Stimulated activated effector memory CD8-positive, alpha-beta T cell treated with anti-CD3 and anti-CD28 coated beads, Interleukin-12 subunit alpha, Interleukin-12 subunit beta, amount 100 ng/mL, for 72 hours (primary cell): ENCODE measurements around the gene ZNF695.
A peak's percentile ranks its signal among the peaks of the same experiment; 100 is the strongest.

ENCODE experiments used
- ATAC-seq: fragments of 150-1000 bp; cut with Tn5 transposase; 2 replicates; pipeline ENCODE4 v1.10.0; 2021
- DNase-seq, 2 donors: peaks; one replicate each; pipeline ENCODE4 v3.0.0; 2021 to 2022; ENCODE audit warnings: low spot score in 2 of 2
- H3K27ac Mint-ChIP-seq: one replicate; pipeline ENCODE4 v1.8.0; 2022; ENCODE audit warnings: mild to moderate bottlenecking, mixed read lengths
- H3K36me3 Mint-ChIP-seq: one replicate; pipeline ENCODE4 v1.8.0; 2022; ENCODE audit warnings: mild to moderate bottlenecking, mixed read lengths
- H3K4me1 Mint-ChIP-seq: one replicate; pipeline ENCODE4 v1.8.0; 2022; ENCODE audit warnings: mixed read lengths
- H3K4me3 Mint-ChIP-seq: one replicate; pipeline ENCODE4 v1.8.0; 2022; ENCODE audit warnings: mild to moderate bottlenecking, mixed read lengths
- H3K9me3 Mint-ChIP-seq: one replicate; pipeline ENCODE4 v1.8.0; 2022; ENCODE audit warnings: mixed read lengths

Gene ZNF695

DNA sequence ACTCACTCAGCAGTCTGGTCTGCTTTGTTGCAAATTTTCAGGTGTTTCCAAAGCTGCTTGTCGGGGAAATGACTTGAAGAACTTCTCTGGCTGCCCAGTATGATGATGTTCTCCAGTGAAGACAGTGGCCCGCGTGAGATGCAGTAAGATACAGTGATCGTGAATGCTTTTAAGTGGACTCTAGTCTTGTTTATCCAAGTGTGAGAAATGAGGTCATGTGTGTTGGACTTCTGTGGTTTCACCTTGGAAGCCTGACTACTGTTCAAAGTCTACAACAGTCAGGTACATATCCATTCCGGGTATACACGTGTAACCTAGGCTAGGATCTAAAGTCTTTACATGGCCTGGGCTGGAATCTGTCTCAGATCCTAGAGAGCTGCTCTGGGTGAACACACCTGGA, 29.1 kb downstream of the ZNF695 start:
- Mint-ChIP-seq H3K9me3 (peaks cover 13% of the 10 kb centered on the region), H3K4me1 (no peaks in the 10 kb centered on the region), H3K36me3 (no peaks in the 10 kb centered on the region), H3K27ac (no peak overlapping the region), H3K4me3 (no peak overlapping the region)
- ATAC-seq (no peak), DNase-seq (no peak)

DNA sequence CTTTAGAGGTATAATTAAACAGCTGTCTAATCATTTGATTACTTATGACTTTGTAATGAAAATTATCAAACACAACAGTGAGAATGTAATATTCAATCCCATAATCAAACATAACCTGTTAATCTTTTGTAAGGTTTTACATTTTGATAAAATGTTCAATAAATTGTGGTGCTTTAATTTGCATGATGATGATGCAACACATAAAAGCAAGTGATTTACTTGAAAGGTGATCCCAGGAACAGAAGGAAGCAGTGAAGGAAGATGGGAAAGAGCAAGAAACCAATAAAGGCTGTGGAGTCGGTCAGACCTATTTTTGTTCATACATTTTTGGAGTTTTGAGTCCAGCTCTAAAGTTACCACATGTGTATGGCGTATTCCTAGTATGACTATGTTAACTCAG, 29.6 kb downstream of the ZNF695 start:
- DNase-seq (no peak), ATAC-seq (no peak)
- no peaks in the 10 kb centered on the region for H3K36me3 Mint-ChIP-seq
- peaks cover 12% of the 10 kb centered on the region for H3K9me3 Mint-ChIP-seq
- H3K27ac Mint-ChIP-seq, result no peak overlapping the region
- no peak overlapping the region for H3K4me3 Mint-ChIP-seq
- H3K4me1 Mint-ChIP-seq, result no peaks in the 10 kb centered on the region

- DNase-seq, result no peak
- peaks cover 8% of the 10 kb centered on the region for H3K9me3 Mint-ChIP-seq
- no peak overlapping the region for H3K27ac Mint-ChIP-seq
- no peaks in the 10 kb centered on the region for H3K36me3 Mint-ChIP-seq
- H3K4me3 Mint-ChIP-seq, result no peak overlapping the region
- no peaks in the 10 kb centered on the region for H3K4me1 Mint-ChIP-seq
- no peak for ATAC-seq
These were observed 35.9 kb downstream of the ZNF695 start for GRCh38 chr1:246971969-246972368.

DNA sequence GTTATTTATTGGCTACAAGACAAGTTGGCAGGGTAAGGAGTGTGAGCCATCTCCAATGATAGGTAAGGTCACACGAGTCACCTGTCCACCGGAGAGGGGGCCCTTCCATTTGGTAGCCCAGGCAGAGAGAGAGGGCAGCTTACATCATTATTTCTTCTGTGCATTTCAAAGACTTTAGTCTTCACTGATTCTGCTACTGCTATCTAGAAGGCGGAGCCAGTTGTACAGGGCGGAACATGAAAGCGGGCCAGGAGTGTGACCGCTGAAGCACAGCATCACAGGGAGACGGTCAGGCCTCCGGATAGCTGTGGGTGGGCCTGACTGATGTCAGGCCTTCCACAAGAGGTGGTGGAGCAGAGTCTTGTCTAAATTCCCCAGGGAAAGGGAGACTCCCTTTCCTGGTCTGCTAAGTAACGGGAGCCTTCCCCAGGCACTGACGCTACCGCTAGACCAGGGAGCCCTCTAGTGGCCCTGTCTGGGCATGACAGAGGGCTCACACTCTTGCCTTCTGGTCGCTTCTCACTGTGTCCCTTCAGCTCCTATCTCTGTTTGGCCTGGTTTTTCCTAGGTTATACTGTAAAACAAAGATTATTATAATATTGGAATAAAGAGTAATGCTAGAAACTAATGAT, 36.7 kb downstream of the ZNF695 start:
- peak; percentile 51 to 67 for DNase-seq
- ATAC-seq, result no peak
- Mint-ChIP-seq H3K4me3 (no peak overlapping the region), H3K27ac (no peak overlapping the region), H3K9me3 (peaks cover 9% of the 10 kb centered on the region), H3K36me3 (no peaks in the 10 kb centered on the region), H3K4me1 (no peaks in the 10 kb centered on the region)

- Mint-ChIP-seq H3K27ac (no peak overlapping the region), H3K4me1 (no peaks in the 10 kb centered on the region), H3K36me3 (no peaks in the 10 kb centered on the region), H3K4me3 (no peak overlapping the region), H3K9me3 (peaks cover 9% of the 10 kb centered on the region)
- ATAC-seq (no peak), DNase-seq (no peak)
These were observed 38.2 kb downstream of the ZNF695 start for GRCh38 chr1:246969621-246970020.

GRCh38 chr1:246966502-246966901, 41.4 kb downstream of the ZNF695 start:
- Mint-ChIP-seq H3K4me3 (no peak overlapping the region), H3K4me1 (peaks cover 11% of the 10 kb centered on the region), H3K27ac (no peak overlapping the region), H3K36me3 (no peaks in the 10 kb centered on the region), H3K9me3 (peaks cover 9% of the 10 kb centered on the region)
- no peak for ATAC-seq
- no peak for DNase-seq

DNA sequence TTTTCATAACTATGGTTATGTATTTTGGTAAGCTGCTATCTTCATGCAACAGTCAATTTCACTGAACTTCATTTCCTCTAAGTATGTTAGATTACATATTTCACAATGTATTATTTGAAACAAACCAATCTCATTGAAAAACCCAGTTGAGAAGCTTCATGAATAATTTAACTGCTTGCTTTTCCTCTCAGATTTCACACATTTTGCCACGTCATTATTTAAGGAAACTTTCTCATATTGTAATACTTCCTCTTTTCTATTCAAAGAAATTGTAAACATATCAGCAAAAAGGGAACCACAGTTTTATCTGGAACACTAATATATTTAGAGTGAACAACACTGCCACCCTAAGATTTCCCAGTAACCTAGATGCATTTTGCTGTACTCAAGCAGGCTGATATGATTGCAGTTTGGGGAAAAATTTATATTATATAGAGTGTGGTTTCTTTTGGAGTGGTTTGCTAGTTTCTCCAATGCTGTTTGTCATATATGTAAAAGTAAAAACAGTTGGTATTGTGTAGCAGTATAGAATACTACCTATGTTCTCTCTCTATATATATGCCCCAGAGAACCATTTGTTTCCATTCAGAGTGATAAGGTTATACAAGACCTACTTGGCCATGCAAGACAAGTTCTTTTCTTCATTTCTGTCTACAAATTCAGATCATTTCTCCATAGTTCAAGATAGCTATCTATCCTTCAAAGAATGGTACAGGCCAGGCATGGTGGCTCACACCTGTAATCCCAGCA, 47.7 kb downstream of the ZNF695 start:
- Mint-ChIP-seq H3K4me3 (no peak overlapping the region), H3K9me3 (no peaks in the 10 kb centered on the region), H3K36me3 (no peaks in the 10 kb centered on the region), H3K4me1 (peaks cover 23% of the 10 kb centered on the region), H3K27ac (no peak overlapping the region)
- DNase-seq (no peak), ATAC-seq (no peak)

DNA sequence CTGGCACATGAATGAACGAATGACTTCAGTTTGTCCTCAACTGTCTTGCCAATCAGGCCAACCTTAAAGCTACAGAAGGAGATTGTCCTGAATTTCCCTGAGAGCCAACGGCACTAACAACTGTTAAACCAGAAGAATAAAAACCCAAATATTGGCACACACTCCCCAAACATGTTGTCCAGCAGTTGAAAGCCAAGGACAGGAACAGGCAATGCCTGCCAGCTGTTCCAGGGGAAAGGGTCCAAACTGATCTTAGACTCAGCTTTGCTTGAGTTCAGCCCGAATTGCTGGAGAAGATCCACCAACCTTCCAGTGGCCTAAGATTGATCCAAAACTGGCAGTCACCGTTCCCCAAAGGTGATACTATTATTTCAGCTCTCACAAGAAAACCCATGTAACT, 53.7 kb downstream of the ZNF695 start:
- no peak overlapping the region for H3K27ac Mint-ChIP-seq
- no peaks in the 10 kb centered on the region for H3K4me1 Mint-ChIP-seq
- no peak for DNase-seq
- no peak overlapping the region for H3K4me3 Mint-ChIP-seq
- no peak for ATAC-seq
- H3K9me3 Mint-ChIP-seq, result no peaks in the 10 kb centered on the region
- no peaks in the 10 kb centered on the region for H3K36me3 Mint-ChIP-seq

GRCh38 chr1:246951413-246951812, 56.4 kb downstream of the ZNF695 start:
- no peak overlapping the region for H3K27ac Mint-ChIP-seq
- H3K9me3 Mint-ChIP-seq, result no peaks in the 10 kb centered on the region
- H3K4me1 Mint-ChIP-seq, result no peaks in the 10 kb centered on the region
- H3K36me3 Mint-ChIP-seq, result no peaks in the 10 kb centered on the region
- H3K4me3 Mint-ChIP-seq, result no peak overlapping the region
- DNase-seq, result no peak
- no peak for ATAC-seq

DNA sequence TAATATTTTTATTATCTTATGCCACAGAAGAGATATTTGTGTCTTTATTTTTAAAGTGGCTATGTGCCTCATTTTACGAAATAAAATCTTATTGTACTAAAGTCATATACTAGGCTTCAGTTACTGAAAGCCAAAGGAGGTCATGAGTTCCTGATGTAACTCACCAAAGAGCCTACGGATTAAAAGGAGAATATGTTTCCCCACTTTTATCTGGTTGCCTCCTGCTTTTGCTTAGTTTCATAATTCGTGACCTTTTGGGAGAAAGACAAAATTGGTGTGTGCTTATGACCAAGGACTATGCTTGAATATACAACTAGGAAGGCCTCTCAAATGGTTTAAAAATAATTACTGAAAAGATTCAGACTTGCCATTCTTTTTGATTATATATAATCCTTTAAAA, 57.9 kb downstream of the ZNF695 start:
- Mint-ChIP-seq H3K4me1 (no peaks in the 10 kb centered on the region), H3K4me3 (no peak overlapping the region), H3K27ac (no peak overlapping the region), H3K9me3 (no peaks in the 10 kb centered on the region), H3K36me3 (no peaks in the 10 kb centered on the region)
- ATAC-seq (no peak), DNase-seq (no peak)

DNA sequence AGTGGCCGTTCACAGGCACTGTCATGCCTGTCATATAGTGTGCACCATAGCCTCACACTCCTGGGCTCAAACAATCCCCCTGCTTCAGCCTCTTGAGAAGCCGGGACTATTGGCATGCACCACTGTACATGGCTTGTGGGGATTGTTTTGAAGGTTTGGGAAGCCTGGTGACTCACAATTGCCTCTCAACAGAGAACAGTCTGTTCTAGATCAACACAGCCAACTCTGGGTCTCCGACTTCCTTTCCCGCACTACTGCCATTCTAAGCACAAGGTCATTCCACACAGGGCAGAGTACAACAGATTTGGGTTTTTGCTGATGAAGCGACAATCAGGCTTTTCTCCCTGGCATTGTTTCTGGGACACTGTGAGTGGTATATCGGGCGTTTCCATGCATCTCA, 60.6 kb downstream of the ZNF695 start:
- Mint-ChIP-seq H3K4me3 (no peak overlapping the region), H3K27ac (no peak overlapping the region), H3K9me3 (no peaks in the 10 kb centered on the region), H3K4me1 (no peaks in the 10 kb centered on the region), H3K36me3 (no peaks in the 10 kb centered on the region)
- ATAC-seq, result no peak
- no peak for DNase-seq

DNA sequence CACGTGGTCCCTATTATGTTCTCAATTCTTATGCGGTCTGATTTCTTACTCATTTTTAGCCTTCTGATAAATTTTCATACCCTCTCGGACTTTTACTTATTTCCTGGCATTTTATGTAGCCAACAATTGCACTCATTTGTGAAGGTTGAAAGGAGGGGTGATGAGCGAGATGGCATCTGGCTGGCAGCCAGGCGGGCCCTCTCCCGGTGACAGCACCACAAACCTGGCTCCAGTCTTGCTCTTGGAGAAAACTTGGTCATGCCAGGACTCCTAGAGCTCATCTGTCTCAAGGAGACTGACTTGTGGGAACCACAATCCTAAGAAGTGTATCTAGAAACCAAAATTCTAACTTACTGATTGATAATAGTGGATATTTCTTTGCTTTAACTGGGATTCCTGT, 61.5 kb downstream of the ZNF695 start:
- Mint-ChIP-seq H3K36me3 (no peaks in the 10 kb centered on the region), H3K27ac (no peak overlapping the region), H3K4me3 (no peak overlapping the region), H3K9me3 (no peaks in the 10 kb centered on the region), H3K4me1 (no peaks in the 10 kb centered on the region)
- no peak for DNase-seq
- ATAC-seq, result no peak
